Activated naive CD8-positive, alpha-beta T cell treated with anti-CD3 and anti-CD28 coated beads, Interleukin-2, amount 50 U/mL, for 24 hours (primary cell): Measurements from ENCODE around the gene NUDT12.

Experiments used
- ATAC-seq: fragments of 150-1000 bp; cut with Tn5 transposase; one replicate; pipeline ENCODE4 v1.10.0; 2021
- DNase-seq: peaks from one replicate; pipeline ENCODE4 v3.0.0; 2021
- H3K27ac Mint-ChIP-seq: one replicate; pipeline ENCODE4 v1.8.0; 2021; ENCODE audit warnings: mild to moderate bottlenecking, mixed read lengths
- H3K27me3 Mint-ChIP-seq: one replicate; pipeline ENCODE4 v1.8.0; 2021; ENCODE audit warnings: mixed read lengths
- H3K36me3 Mint-ChIP-seq: one replicate; pipeline ENCODE4 v1.8.0; 2021; ENCODE audit warnings: low read depth, mixed read lengths
- H3K4me1 Mint-ChIP-seq: one replicate; pipeline ENCODE4 v1.8.0; 2021; ENCODE audit warnings: mixed read lengths
- H3K4me3 Mint-ChIP-seq: one replicate; pipeline ENCODE4 v1.8.0; 2021; ENCODE audit warnings: mild to moderate bottlenecking, moderate library complexity, mixed read lengths
- H3K9me3 Mint-ChIP-seq: one replicate; pipeline ENCODE4 v1.8.0; 2021; ENCODE audit warnings: mixed read lengths

Gene NUDT12

DNA sequence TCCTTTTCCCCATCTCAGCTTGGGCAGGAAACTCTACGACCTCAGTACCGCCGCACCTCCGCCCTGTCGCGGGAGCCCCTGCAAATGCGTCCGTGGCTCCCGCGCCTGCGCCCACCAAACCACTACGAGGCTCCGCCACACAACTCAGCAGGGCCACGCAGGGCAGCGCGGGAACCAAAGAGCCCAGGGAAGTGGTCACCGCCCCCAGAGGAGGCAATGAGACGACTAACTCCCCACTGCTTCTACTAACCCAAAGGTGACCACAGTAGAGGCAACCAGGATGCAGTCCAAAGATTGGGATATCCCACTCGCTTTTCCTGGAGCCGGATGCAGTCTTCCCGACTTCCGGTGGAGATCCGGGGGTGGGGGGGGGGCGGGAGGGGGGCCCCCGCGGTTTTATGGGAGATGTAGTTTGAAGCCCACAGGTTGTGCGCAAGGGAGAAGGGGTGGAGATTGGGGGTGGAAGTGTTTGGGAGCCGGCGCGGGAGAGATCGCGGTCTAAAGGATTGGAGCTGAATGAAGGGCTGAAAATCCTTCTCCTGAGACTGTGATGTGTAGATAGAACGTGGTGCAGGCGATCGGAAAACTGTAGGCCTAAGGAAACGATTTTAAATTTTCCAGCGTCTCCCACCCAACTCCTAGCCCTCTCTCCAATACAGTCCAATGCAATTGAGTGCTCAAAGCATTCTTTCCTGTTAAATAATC, at the start of gene NUDT12:
Gene NUDT12, minus strand, starts transcription at position 337 of the 705 bp plus-strand sequence. CDS start 2,541 bp downstream, outside the sequence.
- no peaks in the 10 kb centered on the region for H3K9me3 Mint-ChIP-seq
- H3K4me1 Mint-ChIP-seq, result peaks cover 16% of the 10 kb centered on the region
- H3K36me3 Mint-ChIP-seq, result peaks cover 2% of the 10 kb centered on the region
- DNase-seq, result peak; percentile 66
- peak within 1 kb of the TSS; percentile 88 for H3K27ac Mint-ChIP-seq
- ATAC-seq, result peak; percentile 93
- H3K4me3 Mint-ChIP-seq, result peak within 1 kb of the TSS; percentile 86
- peaks cover 2% of the 10 kb centered on the region for H3K27me3 Mint-ChIP-seq

DNA sequence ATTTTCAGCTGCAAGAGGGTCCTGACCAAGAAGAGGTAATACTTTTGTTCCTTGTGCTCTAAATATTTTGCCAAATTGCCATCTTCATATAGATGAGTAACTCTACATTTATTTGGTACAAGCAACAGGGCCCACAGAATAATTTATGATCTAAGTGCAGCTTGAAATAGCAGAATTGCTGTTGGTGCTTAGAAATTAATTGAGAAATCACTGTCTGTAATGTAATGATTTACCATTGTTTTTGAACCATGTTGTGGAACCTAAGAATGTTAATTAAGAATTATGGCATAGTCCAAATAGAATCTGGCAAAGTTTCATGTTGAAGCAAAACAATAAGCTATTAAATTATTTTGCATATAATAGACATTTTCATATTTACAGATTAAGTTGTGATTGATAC, 44.8 kb upstream of the NUDT12 start:
- no peak overlapping the region for H3K4me3 Mint-ChIP-seq
- ATAC-seq (no peak), DNase-seq (no peak)
- H3K36me3 Mint-ChIP-seq, result no peaks in the 10 kb centered on the region
- H3K4me1 Mint-ChIP-seq, result no peaks in the 10 kb centered on the region
- H3K27ac Mint-ChIP-seq, result no peak overlapping the region
- no peaks in the 10 kb centered on the region for H3K9me3 Mint-ChIP-seq
- no peaks in the 10 kb centered on the region for H3K27me3 Mint-ChIP-seq

DNA sequence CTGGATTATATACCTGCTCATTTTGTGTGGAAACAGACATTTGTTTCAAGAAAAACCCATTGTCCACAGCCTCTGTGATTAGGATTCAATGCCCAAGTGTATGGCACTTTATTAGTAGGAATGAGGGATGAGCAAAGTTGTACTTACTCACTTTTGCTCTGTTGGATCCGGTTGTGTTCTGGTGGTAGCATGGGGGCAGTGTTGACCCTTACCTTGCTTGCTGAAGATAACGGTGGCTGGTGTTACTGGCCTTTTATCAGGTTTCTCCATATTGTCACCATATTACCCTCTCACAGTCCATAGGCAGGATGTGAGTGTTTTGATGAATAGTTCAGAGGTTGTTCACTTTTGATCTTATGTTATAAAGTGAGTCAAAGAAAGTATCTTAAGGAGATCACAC, 42.7 kb upstream of the NUDT12 start:
- Mint-ChIP-seq H3K4me3 (no peak overlapping the region), H3K9me3 (no peaks in the 10 kb centered on the region), H3K36me3 (no peaks in the 10 kb centered on the region), H3K27ac (no peak overlapping the region), H3K27me3 (no peaks in the 10 kb centered on the region), H3K4me1 (no peaks in the 10 kb centered on the region)
- no peak for DNase-seq
- no peak for ATAC-seq

DNA sequence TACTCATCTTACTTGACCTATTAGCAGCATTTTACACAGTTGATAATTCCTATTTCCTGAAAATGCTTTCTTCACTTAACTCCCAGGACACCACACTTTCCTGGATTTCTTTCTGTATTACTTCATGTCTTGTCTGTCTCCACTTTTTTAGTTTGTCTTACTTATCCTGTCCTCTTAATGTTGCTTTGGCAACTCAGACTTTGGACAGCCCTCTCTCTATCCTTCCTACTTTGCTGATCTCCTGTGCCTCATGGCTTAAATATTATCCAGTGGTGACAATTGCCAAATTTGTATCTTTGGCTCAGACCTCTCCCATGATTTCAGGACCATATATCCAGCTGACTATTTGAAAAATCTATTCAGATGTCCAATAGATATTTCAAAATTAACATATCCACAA, 39.8 kb upstream of the NUDT12 start:
- no peak for DNase-seq
- no peak overlapping the region for H3K27ac Mint-ChIP-seq
- H3K36me3 Mint-ChIP-seq, result no peaks in the 10 kb centered on the region
- no peak overlapping the region for H3K4me3 Mint-ChIP-seq
- H3K27me3 Mint-ChIP-seq, result no peaks in the 10 kb centered on the region
- ATAC-seq, result no peak
- no peaks in the 10 kb centered on the region for H3K9me3 Mint-ChIP-seq
- no peaks in the 10 kb centered on the region for H3K4me1 Mint-ChIP-seq

DNA sequence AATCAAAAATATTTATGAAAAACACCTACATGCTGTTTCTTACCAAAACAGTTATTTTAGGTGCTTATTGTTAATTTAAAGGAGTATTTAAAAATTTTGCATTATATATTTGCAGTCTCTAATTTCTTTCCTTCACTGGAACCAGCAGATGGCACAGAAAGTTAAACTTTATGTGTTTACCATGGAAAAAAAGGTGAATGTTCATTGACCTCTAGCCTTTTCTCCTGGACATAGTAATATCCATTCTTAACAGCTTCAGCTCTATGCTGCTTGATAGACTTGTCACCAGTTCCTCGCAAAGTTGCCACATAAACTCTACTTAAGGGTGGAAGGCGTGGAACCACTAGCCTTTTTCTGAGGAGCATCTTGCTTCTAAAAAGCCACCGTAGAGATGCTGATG, 38.7 kb upstream of the NUDT12 start:
- H3K9me3 Mint-ChIP-seq, result no peaks in the 10 kb centered on the region
- H3K27me3 Mint-ChIP-seq, result no peaks in the 10 kb centered on the region
- DNase-seq, result no peak
- no peaks in the 10 kb centered on the region for H3K4me1 Mint-ChIP-seq
- no peaks in the 10 kb centered on the region for H3K36me3 Mint-ChIP-seq
- H3K27ac Mint-ChIP-seq, result no peak overlapping the region
- no peak for ATAC-seq
- H3K4me3 Mint-ChIP-seq, result no peak overlapping the region

DNA sequence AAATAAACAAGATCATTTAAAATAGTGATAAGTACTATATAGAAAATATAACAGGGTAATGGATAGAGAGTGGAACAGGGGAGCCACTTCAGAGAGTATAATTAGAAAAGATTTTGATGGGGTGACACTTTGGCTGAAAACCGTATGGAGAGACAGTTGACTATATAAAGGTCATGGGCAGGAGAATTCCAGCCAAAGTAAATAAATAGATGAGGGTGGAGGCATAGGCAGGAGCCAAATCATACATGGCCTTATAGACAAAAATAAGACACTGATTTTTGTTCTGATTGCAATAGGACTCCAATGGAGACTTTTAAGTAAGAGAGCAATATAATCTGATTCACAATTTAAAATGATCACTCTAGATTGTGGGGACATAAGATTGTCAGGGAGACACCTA, 37.5 kb upstream of the NUDT12 start:
- Mint-ChIP-seq H3K4me3 (no peak overlapping the region), H3K27ac (no peak overlapping the region), H3K4me1 (no peaks in the 10 kb centered on the region), H3K9me3 (no peaks in the 10 kb centered on the region), H3K27me3 (peaks cover under 1% of the 10 kb centered on the region), H3K36me3 (no peaks in the 10 kb centered on the region)
- DNase-seq (no peak), ATAC-seq (no peak)

DNA sequence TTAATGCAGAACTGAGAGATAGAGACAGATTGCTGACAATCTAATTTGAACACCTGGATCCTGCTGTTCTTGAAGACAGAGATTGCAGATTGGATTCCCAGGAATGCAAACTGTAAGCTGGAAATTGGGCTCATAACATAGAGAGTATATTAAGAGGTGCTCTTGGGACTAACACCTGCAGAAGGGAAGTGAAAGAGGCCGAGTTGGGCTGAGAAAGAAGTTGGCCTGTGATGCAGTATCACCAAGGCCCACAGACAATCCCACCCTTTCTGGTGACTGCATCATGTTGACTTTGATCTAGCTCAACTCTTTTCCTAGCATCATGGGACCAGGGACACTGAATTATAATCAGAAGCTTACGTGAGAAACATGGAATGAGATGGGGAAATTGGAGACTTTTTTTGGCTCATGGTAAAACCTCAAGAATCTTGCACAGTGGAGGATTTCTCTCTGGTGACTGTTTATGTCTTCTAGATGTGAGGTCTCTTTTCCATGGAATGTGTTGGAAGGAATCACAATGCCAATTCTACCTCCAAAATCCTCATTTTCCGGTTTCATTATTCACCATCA, 36.5 kb upstream of the NUDT12 start:
- Mint-ChIP-seq H3K27ac (no peak overlapping the region), H3K27me3 (peaks cover 2% of the 10 kb centered on the region), H3K36me3 (no peaks in the 10 kb centered on the region), H3K4me3 (no peak overlapping the region), H3K9me3 (no peaks in the 10 kb centered on the region), H3K4me1 (no peaks in the 10 kb centered on the region)
- no peak for ATAC-seq
- no peak for DNase-seq

DNA sequence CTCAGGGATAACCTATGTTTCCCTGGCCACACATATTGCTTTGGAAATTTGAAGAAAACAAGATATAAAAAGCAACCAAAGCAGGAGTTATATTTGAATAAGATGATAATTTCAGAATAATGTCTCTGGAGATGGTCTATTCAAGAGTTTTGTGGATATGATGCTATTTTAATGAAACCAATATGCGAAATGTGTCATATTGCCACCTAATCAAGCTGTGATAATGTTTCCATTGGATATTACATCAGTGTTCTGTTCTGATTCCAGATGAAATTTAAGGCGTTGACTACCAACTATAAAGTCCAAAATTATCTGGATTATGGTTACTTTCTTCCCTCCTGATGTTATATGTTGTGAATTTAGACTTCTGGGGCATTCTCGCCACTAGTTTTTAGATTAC, 27.6 kb upstream of the NUDT12 start:
- DNase-seq (no peak), ATAC-seq (no peak)
- Mint-ChIP-seq H3K27ac (no peak overlapping the region), H3K9me3 (no peaks in the 10 kb centered on the region), H3K4me1 (no peaks in the 10 kb centered on the region), H3K4me3 (no peak overlapping the region), H3K27me3 (peaks cover 2% of the 10 kb centered on the region), H3K36me3 (no peaks in the 10 kb centered on the region)

DNA sequence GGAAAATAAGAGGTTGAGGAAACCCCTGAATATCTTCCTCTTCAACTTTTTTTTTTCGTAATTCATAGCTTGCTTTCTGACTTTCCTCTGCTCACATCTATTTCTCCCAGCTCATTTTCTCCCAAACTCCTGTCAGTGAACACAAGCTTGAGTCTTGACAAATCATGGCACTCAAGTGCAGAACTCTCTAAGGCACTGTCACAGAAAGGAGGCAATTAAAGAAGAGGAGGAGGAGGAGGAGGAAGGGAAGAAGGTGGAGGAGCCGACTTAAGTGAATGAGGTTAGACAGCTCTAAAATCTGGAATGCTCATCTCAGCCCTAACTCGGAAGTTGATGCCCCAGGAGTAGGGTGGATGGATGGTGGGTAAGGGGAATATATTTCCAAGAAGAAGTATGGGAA, 27.2 kb upstream of the NUDT12 start:
- H3K27me3 Mint-ChIP-seq, result no peaks in the 10 kb centered on the region
- no peaks in the 10 kb centered on the region for H3K36me3 Mint-ChIP-seq
- no peaks in the 10 kb centered on the region for H3K9me3 Mint-ChIP-seq

DNA sequence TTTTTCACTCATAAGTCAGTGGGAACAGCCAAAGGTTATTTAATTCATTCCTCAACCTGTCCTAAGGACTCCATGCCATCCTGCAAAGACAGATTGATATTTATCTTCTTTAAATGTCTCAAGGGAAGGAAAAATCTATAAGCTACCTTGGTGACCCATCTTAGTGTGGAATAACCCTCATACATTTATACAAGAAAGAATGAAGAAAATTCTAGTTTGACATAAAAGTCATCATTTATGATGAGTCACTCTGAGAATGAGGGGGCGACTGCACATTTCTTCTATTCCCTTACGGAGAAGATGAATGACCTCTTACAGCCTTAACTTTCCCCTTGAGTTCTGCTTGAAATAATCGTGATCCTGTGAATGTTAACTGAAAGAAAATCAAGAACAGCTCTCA, 26.8 kb upstream of the NUDT12 start:
- no peaks in the 10 kb centered on the region for H3K27me3 Mint-ChIP-seq
- no peak for ATAC-seq

More for the DNA sequence above, 27.2 kb upstream of the NUDT12 start:
- Mint-ChIP-seq H3K27ac (no peak overlapping the region), H3K4me1 (no peaks in the 10 kb centered on the region), H3K4me3 (no peak overlapping the region)
- DNase-seq (no peak), ATAC-seq (no peak)

DNA sequence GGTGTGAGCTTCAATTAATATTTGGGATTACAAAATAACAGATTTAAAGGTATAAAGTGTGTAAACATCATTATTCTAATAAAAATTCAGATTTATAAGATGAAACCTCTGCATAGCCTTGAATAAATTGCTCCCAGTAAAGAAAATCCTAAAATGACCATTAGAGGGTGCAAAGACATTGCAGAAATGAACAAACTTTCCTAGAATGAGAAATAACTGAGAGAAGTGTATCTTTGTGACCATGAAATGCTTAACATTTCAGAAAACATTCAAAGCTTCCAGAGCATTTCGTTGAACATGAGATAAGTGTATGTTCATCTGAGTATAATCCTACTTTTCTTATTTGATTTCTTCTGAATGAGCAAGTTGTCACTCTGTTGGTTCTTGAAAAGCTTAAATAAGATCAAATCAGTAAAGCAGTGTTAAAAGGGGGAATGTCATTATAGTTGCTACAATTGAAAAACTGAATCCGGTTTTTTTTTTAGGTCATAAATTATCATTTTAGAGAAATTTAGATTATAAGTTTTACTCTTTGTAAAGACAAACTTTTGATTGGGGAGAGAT, 24.7 kb upstream of the NUDT12 start:
- Mint-ChIP-seq H3K4me3 (no peak overlapping the region), H3K36me3 (no peaks in the 10 kb centered on the region), H3K27ac (no peak overlapping the region), H3K4me1 (no peaks in the 10 kb centered on the region), H3K27me3 (no peaks in the 10 kb centered on the region), H3K9me3 (no peaks in the 10 kb centered on the region)
- DNase-seq, result no peak
- no peak for ATAC-seq

More for the DNA sequence above, 26.8 kb upstream of the NUDT12 start:
- no peaks in the 10 kb centered on the region for H3K36me3 Mint-ChIP-seq
- H3K9me3 Mint-ChIP-seq, result no peaks in the 10 kb centered on the region
- H3K4me3 Mint-ChIP-seq, result no peak overlapping the region
- no peaks in the 10 kb centered on the region for H3K4me1 Mint-ChIP-seq
- H3K27ac Mint-ChIP-seq, result no peak overlapping the region
- DNase-seq, result no peak

DNA sequence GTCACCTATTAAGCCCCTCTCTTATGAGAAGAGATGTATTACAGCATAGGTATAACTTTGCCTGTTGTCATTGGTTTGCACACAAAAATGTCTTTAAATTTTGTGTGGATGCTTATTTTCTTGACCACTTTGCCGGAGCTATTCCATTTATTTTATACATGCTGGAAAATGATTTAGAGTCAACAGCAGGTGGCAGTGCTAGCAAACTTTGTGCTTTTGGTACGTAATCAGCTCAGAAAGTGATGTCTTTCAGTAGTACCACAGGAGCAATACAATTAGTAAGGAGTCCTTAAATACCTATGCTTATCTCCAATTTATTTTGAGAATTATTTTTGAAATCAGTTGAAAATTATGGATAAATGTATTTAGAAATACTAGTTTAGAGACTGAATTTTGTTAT, 19.8 kb upstream of the NUDT12 start:
- no peak overlapping the region for H3K27ac Mint-ChIP-seq
- no peaks in the 10 kb centered on the region for H3K36me3 Mint-ChIP-seq
- no peak overlapping the region for H3K4me3 Mint-ChIP-seq
- ATAC-seq, result no peak
- H3K27me3 Mint-ChIP-seq, result no peaks in the 10 kb centered on the region
- peak; percentile 5 for DNase-seq
- H3K4me1 Mint-ChIP-seq, result no peaks in the 10 kb centered on the region
- H3K9me3 Mint-ChIP-seq, result no peaks in the 10 kb centered on the region

DNA sequence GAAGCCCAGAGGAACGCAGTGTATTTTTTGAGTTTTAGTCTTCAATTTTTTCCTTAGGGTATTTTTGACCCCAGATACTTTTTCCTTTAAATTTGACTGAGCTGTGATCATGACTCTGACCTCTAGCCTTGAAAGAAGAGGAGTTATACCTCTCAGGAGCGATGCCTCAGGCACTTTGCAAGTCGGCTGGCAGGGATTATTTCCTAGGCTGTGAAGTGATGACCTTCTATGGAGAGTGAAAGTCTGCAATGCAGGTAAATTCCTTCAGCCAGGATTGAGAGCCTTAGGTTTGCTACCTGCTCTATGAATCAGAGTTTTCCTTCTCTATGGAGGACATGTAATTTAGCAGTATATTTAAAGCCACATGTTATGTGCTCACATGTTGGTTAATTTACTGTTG, 10.8 kb upstream of the NUDT12 start:
- Mint-ChIP-seq H3K4me3 (no peak overlapping the region), H3K9me3 (no peaks in the 10 kb centered on the region), H3K27me3 (peaks cover 6% of the 10 kb centered on the region), H3K36me3 (no peaks in the 10 kb centered on the region), H3K27ac (no peak overlapping the region), H3K4me1 (no peaks in the 10 kb centered on the region)
- no peak for DNase-seq
- ATAC-seq, result no peak

DNA sequence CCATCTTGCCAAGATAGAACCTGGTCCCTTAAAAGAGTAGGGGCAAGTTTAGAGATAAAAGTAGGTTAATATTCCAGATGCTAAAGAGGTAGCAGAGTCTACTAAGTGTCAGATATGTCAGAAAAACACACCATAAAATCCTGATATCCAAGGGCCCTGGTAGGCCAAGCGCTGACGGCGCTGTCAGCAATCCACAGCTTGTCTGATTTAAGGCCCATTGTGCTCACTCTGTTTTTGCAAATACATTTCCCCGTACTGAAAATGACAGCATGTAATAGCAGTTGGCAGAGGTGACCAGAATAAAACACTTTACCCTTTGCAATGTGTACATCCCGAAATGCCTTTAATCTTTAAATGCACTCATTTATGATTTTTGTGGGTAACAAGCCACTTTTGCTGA, 9.9 kb upstream of the NUDT12 start:
- Mint-ChIP-seq H3K4me1 (no peaks in the 10 kb centered on the region), H3K9me3 (no peaks in the 10 kb centered on the region), H3K27ac (no peak overlapping the region), H3K36me3 (no peaks in the 10 kb centered on the region), H3K4me3 (no peak overlapping the region), H3K27me3 (peaks cover 6% of the 10 kb centered on the region)
- DNase-seq (no peak), ATAC-seq (no peak)

DNA sequence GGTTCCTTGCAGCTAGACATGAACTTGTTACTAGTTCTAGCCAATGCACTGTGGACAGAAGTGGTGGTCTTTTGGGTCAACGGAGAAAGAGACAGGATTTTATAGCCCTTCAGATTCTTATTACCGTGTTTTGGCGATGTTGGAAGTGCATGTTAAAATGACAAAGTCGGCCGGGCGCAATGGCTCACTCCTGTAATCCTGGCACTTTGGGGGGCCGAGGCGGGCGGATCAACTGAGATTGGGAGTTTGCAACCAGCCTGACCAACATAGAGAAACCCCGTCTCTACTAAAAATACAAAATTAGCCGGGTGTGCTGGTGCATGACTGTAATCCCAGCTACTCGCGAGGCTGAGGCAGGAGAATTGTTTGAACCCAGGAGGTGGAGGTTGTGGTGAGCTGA, 9.1 kb upstream of the NUDT12 start:
- peaks cover 6% of the 10 kb centered on the region for H3K27me3 Mint-ChIP-seq
- ATAC-seq (no peak), DNase-seq (no peak)
- H3K27ac Mint-ChIP-seq, result no peak overlapping the region
- no peaks in the 10 kb centered on the region for H3K36me3 Mint-ChIP-seq
- H3K4me1 Mint-ChIP-seq, result no peaks in the 10 kb centered on the region
- H3K4me3 Mint-ChIP-seq, result no peak overlapping the region
- no peaks in the 10 kb centered on the region for H3K9me3 Mint-ChIP-seq
